Right lung (tissue), 5 donors: ENCODE results near the gene CTIF. TPM values are rescaled to one million over a fixed set of nuclear protein-coding genes. Genes with fewer than 3 reads are reported as not detected.

Experiments used
- DNase-seq, 2 donors: peaks; one replicate each; pipeline ENCODE4 v3.0.0-alpha.2; 2013
- polyA plus RNA-seq, 5 donors: library from polyadenylated mRNA; unstranded; fragments of 120-200 nt; gene quantifications; one replicate each; pipeline versions ENCODE4 v1.2.1 to v1.2.3, GENCODE V29; 2013; ENCODE audit warnings: inconsistent platforms in 1 of 5, low replicate concordance in 1 of 5; ENCODE audit not compliant: insufficient read length in 5 of 5, insufficient read depth in 1 of 5

Gene CTIF
- polyA plus RNA-seq, 5 donors: 21.9 to 37.3 (median 32.3) TPM

- DNase-seq: no peak
These were observed 233.0 kb downstream of the CTIF start for GRCh38 chr18:48771641-48772375.

DNA sequence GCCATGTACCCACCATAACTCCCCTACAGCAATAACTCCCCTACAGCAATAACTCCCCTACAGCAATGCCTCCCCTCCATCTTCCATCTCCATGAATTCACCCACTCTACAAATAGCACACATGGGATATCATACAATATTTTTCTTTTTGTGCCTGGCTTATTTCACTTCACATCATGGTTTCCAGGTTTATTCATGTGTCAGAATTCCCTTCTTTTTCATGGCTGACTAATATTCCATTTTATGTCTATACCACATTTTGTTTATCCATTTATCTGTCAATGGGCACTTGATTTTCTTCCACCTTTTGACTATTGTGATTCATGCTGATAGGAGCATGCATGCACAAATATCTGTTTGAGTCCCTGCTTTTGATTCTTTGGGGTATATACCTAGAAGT lies 233.6 kb downstream of the CTIF start:
- DNase-seq: no peak

DNA sequence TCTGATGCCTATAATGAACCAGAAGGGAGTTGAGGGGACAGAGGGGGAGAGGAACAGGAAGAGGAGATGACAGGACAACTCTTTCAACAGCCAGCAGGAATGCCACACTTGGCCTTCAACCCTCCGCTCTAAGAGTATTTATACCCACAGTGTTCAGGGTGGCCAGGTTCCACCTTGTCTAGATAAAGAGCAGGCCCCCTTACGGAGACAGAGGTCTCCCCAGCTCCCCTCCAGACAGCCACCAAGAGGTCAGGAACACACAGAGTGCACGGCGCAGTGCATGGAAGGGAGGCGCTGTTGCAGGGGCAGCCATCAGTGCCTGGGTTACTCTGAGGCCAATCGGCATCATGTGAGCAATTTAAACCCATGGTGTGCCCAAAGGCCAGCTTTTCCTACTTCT lies 235.0 kb downstream of the CTIF start:
- DNase-seq: no peak

DNA sequence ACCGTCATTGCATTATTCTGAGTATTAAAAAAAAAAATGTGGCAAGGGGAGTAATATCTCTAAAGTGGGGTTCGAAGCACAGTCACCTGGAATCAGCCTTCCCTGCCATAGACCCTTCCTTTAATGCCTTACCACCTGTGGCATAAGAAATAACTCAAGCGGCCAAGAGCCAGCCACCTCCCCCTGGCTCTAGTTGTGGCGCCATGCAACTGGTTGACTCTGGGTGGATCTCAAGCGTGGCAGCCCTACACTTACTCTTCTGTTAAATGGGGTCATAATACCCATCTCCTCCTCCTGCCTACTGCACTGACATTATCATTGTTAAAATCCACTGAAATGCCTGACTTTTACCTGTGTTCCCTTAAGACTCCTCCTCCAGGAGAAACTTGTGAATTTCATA lies 236.1 kb downstream of the CTIF start:
- DNase-seq: no peak

GRCh38 chr18:48775372-48776155 lies 236.7 kb downstream of the CTIF start:
- DNase-seq: no peak

- DNase-seq: no peak
These were observed 237.3 kb downstream of the CTIF start for GRCh38 chr18:48776156-48776555.

DNA sequence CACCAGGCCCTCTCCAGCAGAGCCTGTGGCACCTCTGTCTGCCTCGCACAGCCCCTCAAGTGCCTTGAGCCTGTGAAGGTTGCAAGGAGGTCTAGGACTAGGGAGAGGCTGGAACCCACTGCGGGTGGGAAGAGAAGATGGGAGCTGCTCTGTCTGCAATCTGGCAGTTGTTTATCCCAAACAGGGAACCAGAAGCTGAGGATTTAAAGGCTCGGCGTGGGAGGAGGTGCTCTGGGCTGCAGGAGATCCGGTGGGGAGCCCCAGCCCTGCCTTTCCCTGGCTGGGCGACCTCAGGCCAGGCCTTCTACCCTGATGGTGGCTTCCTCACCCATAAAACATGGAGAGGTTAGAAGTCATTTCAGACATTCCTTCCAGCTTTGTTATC lies 237.8 kb downstream of the CTIF start:
- DNase-seq: no peak

DNA sequence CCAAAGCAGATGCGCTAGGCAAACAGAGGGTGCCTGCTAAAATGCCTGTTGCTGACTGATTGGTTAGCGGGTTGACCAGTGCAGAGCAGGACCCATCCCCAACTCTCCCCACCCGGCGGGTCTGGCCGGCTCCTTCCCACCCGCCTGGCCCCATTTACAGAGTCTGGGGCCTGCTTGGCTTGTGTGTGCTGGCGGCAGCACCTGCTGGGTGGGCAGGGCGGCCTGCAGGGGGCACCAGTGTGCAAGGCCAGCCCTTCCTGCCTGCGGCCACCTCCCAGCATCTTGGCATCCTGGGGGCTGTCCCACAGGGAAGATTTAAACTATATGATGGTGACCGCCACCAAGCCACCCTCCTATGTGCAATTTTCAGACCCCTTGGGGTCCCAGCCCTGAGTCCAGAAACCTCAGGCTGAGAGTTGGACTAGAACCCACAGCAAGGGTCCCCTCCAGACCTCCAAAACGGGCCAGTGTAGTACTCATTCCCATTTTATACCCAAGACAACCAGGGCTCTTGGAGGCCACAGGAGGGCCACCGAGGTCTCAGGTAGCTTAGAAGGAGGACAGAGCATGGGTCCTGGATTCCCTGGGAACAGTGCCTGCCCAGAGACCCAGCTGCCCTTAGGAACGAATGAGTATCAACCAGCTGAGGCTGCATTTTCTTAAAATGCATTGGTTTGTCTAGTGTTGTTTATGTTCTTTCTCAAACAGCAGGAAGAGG lies 238.4 kb downstream of the CTIF start:
- no peak for DNase-seq

DNA sequence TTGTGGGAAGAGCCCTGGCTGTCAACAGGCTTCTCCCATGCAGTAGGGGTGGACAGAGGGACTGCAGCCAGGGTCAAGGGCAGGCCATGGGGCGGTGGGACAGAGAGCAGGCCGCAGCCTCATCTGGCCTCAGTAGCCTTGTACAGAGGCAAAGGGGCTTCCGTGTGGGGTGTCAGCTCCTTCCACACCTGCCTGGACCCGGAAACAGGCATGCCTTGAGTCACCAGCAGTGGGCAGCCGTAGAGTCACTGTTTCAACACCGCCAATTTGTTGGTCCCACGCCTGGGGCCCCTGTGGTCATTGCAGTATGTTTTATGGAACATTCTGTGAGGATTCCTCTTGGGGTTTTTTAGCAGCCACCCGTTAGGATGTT lies 238.9 kb downstream of the CTIF start:
- DNase-seq: no peak

DNA sequence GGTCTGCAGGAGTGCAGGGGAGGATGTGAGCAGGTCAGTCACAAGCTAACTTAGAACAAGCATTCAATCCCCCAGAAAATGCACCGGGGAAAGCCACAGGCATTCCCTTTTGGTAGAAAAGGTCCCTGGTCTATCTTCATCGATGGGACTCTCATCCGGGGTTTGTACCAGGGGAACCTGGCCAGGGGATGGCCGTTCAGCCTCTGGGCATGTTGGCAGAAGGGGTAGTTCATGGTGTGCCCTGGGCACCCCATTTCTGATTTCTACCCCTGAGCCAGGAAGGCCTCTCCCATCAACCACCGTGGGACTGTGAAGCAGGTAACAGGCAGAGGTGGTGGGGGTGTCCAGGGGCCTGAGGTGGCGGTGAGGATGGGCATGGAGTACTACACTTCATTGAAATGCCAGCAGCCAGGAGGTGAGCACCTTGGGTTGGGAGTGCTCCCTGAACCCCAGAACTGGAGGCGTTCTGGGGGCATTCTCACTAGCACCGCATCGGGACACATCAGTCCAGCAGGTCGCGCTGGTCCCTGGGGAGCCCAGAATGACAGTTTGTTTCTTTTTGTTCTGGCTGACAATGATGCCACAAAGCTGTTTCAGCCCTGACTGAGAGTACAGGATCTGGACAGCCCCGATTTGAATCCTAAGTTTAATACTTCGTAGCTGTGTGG lies 239.6 kb downstream of the CTIF start:
- DNase-seq: no peak

DNA sequence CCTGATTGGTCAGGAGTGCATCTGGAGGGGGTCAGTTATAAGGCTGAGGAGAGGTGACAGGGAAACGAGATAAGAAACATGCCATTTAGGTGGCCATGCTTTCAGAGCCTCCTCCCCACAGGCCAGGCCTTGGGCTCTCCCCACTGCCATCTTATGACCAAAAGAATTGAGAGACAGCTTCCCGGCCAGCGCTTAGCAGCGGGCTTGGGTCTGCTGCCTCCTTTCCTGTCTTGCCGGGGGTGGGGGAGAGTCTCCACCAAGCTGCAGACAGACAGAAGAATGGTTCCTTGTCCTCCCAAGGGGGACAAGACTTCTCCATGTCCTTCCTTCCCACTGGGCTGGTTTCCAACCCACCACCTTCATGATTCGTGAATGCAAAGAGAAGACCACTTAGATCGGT lies 240.6 kb downstream of the CTIF start:
- no peak for DNase-seq

DNA sequence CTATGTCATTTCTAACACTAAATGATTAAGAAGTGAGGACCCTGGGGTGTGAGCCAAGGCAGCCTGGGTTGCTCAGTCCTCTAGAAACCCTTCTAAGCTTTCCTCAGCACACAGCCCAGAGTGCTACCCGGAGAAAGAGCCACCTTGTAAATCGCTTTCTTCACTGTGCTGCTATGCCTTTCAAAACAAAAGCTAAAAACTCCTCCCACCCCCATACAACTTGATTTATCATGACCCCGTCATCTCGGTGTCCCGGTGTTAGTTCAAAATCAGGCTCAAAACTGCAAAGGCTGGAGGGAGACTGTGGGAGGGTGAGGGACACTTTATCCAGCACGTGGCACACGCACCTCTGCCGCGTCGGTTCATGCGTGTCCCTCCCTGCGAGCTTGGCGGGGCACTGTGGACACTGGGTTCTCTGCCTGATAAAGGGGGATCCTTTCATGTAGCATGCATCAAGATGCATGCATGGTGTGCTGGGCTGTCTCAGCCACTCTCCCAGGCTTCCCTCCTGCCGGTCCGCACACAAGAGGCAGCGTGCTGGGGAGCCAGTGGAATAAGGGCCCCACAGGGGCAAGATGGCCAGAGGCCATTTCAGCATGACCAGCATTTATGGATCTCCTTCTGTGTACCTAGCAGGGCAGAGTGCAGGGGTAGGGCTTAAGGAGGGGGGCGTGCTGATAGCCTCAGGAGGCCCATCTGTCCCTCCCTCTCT lies 241.5 kb downstream of the CTIF start:
- no peak for DNase-seq

GRCh38 chr18:48780913-48781162 lies 242.0 kb downstream of the CTIF start:
- no peak for DNase-seq

GRCh38 chr18:48781163-48781987 lies 242.5 kb downstream of the CTIF start:
- DNase-seq: peak; percentile 88 to 94

- no peak for DNase-seq
These were observed 243.1 kb downstream of the CTIF start for GRCh38 chr18:48781988-48782363.

DNA sequence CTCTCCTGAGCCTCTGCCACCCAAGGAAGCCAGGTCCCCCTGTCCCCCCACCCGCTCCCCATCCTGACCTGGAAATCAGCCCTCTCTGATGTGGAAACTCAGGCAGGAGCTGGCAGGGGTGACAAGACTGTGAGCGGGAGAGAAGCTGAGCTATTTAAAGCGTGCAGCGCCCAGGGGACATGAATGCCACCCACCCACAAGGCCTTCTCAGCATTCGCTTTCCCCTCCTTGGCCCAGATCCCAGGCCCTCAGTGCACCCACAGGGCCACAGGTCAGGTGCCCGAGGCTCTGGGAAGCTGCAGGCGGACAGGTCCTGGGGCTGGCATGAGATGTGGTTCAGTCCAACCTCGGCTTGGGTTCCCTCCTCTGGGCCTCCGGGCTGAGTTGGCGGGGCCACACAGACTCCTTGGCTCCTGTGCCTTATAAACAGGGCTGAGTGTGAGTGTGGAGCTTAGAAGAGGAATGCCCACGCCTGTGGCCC lies 243.6 kb downstream of the CTIF start:
- no peak for DNase-seq

GRCh38 chr18:48783616-48784520 lies 245.0 kb downstream of the CTIF start:
- DNase-seq: no peak

DNA sequence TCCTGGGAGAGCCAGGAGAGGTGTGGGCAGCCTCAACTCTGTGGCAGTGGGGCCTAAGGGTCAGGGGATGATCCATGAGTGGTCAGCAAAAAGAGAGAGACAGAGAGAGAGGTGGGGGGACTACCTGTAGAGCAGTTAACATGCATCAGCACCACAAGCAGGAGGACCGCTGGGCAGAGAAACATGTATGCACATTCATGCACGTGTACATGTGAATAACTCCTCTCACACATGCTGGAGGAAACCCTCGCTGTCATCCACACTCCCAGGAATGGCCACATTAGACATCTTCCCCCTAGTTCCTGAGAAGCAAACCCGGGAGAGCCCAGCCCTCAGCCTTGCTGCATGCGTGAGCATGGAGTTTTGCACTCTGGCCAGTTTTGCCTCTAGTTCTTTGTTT lies 245.8 kb downstream of the CTIF start:
- DNase-seq: no peak

DNA sequence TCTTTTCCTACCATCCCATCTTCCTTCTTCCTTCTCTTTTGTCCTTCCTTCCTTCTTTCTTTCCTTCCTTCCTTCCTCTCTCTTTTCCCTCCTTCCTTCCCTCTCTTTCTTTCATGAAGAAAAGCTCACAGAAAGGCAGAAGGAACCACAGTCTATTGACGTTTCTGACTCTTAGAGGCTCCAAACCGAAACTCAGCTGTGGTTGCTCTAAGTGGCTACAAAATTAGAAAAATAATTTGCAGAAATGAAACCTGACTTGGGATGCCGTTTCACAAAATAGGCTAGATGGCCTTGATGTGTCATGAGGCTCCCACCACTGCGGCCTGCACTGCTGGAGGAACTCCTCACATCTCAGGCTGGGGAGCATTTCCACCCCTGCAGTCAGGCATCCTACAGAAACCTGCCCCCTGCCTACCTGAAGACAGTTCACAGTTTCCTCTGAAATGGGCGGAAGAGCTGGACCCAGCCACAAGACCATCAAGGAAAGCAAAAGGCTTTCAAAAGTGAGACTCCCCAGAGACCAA lies 246.3 kb downstream of the CTIF start:
- no peak for DNase-seq
